CD4-positive, alpha-beta T cell treated with Interleukin-6 for 4 hours (primary cell): Measurements from ENCODE around the gene NFATC1.

ENCODE experiments used
- DNase-seq: peaks from one replicate; pipeline ENCODE4 v3.0.0-alpha.2; 2020; ENCODE audit warnings: mixed read lengths

NFATC1 gene

GRCh38 chr18:79395761-79396404, at the start of gene NFATC1:
NFATC1 (plus strand) TSS chr18:79395930; CDS start chr18:79396225, 295 bp downstream.
- peak; percentile 72 for DNase-seq

DNA sequence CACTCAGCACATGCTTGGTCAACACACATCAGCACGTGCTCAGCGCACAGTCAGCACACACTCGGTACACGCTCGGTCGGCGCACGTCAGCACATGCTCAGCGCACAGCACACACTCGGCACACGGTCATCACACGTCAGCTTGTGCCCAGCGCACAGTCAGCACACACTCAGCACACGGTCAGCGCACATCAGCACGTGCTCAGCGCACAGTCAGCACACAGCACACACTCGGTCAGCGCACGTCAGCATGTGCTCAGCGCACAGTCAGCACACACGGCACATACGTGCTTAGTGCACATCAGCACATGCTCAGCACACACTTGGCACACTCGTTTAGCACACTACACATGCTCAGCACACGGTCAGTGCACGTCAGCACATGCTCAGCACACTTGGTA, 49.7 kb upstream of the NFATC1 start:
- DNase-seq, result no peak

DNA sequence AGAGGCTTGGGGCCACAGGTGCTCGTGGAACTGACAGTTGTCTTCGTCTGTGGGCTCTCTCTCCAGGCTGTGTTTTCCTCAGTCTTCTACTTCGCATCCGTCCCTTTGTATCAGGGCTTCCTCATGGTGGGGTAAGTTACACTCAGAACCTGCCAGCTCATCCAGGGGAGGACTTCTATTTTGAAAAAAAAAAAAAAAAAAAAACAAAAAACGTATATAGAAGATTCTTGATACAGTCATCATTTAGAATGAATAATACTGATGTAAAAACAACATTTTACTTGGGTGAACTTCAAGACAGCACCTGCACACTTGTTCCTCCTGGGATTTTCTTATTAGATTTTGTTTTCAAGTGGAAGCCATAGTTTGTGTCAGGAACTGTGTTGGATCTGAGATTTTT, 47.7 kb upstream of the NFATC1 start:
- no peak for DNase-seq

DNA sequence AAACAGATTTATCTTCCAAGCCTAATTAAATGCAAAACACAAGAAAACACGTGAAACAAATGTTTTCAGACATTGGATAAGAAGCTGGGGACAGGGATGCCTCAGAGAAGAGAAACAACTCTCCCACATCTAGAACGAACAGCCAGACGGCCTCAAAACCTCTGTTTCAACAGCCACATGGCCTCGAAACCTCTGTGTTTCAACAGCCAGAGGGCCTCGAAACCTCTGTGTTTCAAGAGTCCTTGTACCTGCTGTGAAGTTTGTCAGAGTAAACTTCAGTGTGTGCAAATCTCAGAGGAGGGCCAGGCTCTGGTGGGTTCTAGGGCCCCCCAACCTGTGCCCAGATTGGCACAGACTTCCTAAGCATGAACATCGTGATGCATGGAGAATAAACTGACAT, 43.3 kb upstream of the NFATC1 start:
- DNase-seq, result no peak

DNA sequence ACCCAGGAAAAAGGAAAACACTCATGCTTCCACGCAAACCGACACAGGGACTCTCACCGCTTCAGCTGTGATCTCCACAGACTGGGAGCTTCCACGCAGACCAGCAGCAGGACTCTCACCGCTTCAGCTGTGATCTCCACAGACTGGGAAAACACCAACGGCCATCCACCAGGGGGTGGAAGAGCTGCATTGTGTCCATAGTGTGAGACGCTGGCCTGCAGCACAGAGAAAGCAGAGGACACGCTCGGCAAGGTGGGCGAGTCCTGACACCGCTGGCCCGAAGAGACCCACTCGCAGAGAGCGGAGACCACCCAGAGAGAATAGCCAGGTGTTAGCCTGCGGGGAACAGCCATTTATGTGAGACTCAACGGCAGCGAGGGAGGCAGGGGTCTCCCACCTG, 42.5 kb upstream of the NFATC1 start:
- DNase-seq, result no peak

- no peak for DNase-seq
These were observed 41.4 kb upstream of the NFATC1 start for GRCh38 chr18:79354350-79354749.

DNA sequence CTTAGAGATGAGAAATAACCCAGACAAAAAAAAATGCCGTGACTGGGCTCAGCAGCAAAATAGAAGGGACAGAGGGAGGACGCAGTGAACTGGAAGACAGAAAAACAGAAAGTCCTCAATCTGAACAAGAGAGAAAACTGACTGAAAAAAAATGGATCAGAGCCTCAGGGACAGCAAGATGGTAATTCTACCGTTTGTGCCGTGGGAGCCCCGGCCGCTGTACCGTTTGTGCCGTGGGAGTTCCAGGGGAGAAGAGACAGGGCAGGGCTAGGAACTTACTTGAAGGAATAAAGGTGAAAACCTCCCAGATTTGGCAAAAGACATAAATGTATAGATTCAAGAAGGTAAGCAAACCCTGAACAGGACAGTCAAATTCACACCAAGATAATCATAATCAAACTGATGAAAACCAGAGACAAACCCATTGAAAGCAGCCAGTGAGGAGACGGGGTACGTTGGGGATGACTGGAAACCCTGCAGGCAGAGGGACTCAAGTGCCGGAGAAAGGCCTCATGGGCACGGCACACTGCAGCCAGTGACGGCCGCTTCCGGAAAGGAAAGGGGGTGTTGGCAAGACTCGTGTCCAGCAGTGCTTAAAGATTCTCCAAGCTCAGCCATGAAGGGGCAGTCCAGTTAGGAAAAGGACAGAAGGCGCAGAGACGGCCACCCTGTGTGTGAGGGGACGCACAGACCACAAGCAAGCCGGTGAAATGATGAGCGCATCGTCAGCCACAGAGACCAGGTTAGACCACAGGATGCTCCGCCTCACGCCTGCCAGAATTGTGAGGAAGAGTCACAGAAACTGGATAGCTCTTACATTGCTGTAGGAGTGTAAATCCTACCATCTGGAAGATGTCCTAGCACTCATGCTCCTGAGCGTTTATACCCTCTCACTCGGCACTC, 40.0 kb upstream of the NFATC1 start:
- no peak for DNase-seq

DNA sequence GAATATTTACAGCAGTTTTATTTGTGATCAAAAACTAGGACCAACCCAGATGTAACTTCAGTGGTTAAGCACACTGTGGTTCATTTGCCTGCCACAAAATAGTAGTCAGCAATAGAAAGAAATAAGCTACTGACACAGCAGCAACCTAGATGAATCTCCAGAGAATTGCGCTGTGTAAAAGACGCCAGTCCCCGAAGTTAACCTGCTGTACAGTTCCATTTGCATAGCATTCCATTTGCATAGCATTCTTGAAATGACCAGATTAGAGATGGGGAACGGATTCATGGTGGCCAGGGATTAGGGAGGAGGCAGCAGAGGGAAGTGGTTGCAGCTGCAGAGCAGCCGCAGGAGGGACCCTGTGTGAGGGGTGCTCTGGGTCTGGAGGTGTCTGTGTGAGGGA, 39.3 kb upstream of the NFATC1 start:
- no peak for DNase-seq

- DNase-seq, result no peak
These were observed 34.8 kb upstream of the NFATC1 start for GRCh38 chr18:79360933-79361332.

DNA sequence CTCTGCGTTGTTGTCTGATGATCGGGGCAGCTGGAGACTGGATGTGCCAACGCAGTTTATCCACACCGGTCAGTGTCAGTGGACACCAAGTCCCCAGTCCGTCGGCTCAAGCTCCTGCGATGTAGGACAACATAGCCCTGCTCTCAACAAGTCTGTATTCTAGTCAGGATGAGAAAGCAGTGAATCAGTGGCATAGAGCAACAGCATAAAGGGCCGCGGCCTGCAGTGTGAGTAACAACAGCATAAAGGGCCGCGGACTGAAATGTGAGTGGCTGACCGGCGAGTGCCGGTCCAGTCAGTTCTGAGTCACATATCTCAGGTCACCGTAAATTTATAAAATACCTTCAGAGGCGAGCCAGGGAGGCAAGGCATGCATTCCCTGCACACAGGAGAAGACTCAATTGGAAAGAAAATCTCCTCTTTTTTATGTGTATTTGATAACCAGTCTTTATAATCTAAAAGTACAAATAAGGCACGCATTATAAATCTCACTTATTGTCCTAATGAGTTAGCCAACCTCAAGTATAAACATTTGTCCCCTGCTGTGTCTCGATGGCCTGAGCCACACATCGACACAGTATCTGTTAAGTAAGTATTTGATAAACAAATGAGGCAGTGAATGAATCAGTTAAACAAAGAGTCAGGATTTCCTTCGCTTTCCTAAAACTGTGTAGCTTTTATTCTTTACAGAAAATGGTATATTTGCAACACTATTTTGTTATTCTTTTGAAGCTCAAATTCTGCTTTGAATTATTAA, 33.8 kb upstream of the NFATC1 start:
- DNase-seq, result no peak

- DNase-seq, result no peak
These were observed 30.0 kb upstream of the NFATC1 start for GRCh38 chr18:79365701-79366100.

DNA sequence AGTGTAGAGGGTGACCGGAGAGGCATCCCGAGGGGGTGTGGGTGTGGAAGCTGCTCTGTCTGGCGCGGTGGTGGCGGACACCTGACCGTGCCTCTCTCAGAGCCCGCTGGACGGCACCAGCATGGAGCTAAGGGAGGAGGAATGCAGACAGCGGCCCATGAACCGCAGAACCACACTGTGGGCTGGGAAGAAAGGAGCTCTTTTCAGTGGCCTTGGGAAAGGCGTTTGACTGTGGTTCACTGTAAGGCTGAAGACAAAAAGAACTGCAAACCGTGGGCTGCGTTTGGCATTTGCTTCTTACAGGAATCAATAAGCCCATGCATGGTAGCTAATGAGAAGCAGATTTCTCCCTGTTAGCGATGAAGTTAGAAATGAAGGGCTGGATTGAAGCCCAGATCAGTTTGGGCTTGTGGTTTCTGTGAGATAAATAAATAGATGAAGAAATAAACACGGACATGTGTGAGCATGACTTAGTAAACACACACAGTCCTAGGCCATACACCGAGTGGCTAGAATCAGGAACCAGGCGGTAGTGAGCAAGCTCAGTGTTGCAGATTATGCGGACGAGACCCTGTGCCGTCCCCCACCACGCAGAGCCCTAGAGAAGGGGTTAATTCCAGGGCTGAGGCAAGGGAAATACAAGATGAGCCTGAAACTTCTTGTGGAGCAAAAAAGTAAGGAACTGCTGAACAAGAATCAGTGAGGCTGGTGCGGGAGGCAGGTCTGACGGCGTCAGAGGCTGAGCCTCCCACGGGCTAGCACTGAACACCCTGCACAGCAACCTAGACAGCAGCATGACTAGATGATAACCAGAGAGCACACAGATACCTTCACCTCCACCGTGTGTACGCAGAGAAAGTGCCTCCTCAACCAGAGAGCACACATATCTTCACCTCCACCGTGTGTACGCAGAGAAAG, 29.3 kb upstream of the NFATC1 start:
- DNase-seq, result no peak

DNA sequence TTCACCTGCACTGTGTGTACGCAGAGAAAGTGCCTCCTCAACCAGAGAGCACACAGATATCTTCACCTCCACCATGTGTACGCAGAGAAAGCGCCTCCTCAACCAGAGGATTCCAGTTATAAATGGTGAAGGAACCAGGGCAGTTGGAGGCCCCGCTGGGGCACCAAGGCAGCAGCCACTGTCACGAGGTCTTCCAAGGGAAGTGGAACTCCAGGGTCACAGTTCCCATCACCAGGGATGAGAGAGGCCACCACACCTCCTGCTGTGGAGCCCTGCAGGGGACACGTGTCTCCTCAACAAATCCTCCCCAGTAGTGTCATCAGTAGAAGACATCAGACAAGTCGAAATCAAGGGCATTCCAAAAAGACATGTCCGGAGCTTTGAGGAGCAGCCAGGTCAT, 28.2 kb upstream of the NFATC1 start:
- DNase-seq, result no peak

GRCh38 chr18:79367989-79368388, 27.7 kb upstream of the NFATC1 start:
- no peak for DNase-seq

DNA sequence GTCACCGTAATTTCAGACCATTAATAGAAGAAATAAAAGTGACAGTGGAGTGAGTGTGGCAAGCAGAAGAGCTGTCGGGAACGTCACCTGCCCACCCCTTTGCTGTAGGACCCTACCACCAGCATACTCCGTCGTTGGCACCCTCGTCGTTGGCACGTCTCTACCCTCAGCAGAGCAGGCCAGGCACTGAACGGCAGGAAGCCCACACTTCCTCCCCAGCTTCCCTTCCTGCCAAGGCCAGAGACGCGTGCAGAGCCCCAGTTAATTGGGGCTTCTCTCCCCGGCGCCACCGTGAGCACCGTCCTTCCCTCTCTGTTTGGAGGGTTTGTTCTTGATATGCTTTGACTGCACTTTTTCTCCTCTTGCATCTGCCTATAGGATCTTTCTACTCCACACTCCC, 27.0 kb upstream of the NFATC1 start:
- DNase-seq, result peak; percentile 50

- DNase-seq, result no peak
These were observed 24.1 kb upstream of the NFATC1 start for GRCh38 chr18:79371561-79372121.

DNA sequence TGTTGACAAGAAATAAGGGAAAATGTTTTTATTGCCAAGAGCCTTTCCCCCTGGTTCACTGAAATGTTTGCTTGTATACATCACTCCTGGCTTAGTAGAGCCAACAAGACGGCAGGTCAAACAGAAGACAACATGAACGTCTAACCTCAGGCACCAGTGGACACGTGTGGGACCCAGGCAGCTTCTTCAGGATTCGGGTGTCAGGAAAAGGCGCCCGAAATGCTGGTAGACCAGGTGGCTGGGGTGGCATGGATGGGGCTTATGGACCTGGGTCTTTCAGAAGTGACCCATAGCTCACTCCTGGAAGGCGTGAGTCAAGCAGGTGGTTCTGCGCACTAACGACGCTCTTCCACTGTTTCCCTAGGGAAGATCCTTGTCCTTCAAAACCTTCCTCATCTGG, 23.3 kb upstream of the NFATC1 start:
- DNase-seq, result no peak

DNA sequence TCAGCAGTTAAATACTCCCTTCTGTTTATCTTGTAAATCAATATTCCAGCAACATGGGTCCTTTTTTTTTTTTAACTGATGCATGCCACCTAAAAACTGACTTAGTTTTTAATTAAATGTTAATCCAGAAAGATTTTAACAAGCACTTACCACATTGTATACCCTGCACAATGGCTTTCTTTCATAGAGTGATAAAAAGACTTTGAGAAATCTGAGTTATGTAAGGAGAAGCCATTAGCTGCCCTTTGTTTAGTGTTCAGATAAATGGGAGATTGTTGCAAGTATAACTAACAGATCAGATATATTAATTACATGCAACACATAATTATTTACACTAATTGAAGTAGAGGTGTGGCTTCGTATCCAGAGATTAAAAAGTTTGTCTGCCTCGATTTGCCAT, 22.7 kb upstream of the NFATC1 start:
- no peak for DNase-seq

GRCh38 chr18:79373736-79374135, 22.0 kb upstream of the NFATC1 start:
- no peak for DNase-seq

DNA sequence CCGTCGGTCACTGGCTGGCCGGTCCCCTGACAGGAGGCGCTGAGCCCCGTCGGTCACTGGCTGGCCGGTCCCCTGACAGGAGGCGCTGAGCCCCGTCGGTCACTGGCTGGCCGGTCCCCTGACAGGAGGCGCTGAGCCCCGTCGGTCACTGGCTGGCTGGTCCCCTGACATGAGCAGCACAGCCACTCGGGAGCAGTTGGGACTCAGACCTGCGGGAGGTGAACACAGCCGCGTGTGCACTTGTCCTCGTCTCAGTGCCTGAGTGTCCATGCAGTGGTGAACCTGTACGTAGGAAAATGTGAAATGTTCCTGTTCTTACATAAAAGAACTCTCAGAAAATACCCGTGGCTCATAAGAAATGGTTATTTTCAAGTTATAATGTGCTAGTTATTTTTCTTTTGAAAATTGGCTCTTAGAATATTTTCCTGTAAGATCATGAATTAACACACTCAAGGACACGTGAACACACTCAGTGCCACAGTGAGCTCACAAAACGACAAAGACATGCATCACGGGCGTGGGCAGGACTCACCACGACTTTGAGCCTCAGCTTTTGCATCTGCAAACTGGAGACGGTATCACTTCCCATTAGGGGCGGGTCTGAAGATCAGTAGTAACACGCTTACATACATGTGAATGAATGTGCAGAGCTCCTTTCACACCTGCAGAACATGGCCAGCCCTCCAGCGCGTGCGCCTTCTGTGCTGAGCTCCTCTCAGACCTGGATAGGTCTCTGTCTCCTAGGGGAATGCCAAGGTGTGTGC, 21.1 kb upstream of the NFATC1 start:
- DNase-seq, result no peak

DNA sequence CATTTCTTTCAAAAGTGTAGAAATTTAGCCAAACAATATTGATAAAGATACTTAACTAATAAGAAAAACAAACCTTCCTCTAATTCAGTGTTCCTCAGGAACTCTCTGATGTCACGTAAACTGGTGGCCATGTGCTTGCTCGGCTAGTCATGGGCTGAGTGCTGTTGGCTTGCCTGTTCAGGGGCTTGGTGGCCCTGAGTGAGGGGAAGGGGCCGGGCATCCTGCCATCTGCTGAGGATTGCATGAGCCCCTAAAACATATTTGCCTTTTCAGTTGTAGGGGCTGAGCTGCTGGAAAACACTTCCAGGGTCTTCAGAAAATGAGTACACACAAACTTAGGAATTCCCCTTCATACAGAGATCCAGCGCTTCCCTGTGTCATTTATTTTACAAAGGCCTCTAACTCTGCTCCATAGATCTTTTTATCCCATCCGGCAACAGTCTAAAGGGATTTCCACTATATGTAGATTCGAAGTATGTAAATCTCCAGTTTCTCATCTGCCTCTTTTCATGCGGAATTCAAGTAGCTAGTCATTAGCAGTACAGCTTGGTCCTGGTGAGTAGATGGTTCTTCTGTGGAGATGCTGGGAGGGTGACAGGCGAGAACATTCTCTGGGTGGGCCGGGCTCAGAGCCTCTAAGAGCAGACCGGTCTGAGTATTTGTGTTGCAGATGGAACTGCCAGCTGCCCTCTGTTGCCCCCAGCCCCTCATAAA, 20.1 kb upstream of the NFATC1 start:
- no peak for DNase-seq
